ENCODE results near the gene MPLKIP. TPM values are rescaled to one million over a fixed set of nuclear protein-coding genes. Genes with fewer than 3 reads are reported as not detected.
A peak's percentile ranks its signal among the peaks of the same experiment; 100 is the strongest.
"Not testable (repeated sequence)": the region's sequence is repeated elsewhere in the genome, so short reads cannot be mapped to it uniquely, and the experiment has no call there.

Gene MPLKIP
- total RNA-seq, 1 donor from 2014 or later, result 3.1 TPM

DNA sequence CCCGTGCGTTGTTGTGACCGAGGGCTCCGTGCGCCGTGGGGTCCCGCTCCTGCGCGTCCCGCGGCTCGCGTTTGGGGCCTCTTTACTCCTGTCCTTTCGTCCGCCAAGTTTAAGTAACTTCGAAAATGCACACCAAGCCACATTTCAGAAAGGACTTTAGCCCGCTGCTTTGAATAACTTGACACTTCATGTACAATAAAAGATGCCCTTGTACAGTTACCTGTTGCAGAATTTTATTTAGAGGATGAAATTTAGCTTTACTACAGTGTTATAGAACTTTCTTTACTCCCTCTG lies 842 bp upstream of the MPLKIP start:
- peak overlapping the region; percentile 73 to 98 (median 96) for H3K4me3 ChIP-seq (ENCODE audit: low read length in 3 of 3)
- peaks cover 0 to 3% (median 3%) of the 10 kb centered on the region in 3 donors for H3K36me3 ChIP-seq (ENCODE audit: control insufficient read depth in 3 of 3, insufficient read depth in 3 of 3, low read length in 3 of 3)
- H3K27ac ChIP-seq (ENCODE audit: low read depth, low read length), result peak overlapping the region; percentile 80
- H3K9ac ChIP-seq (ENCODE audit: low read depth in 1 of 3, low read length in 3 of 3), result peak overlapping the region; percentile 93 to 98 (median 98)
- H3K27me3 ChIP-seq (ENCODE audit: control insufficient read depth in 3 of 3, insufficient read depth in 3 of 3, low read length in 3 of 3), result no peaks in the 10 kb centered on the region
- H3K4me1 ChIP-seq (ENCODE audit: control insufficient read depth in 3 of 3, insufficient read depth in 3 of 3, low read length in 3 of 3), result peaks cover 9 to 15% (median 13%) of the 10 kb centered on the region in 3 donors
- no peaks in the 10 kb centered on the region for H3K9me3 ChIP-seq (ENCODE audit: control insufficient read depth in 3 of 3, low read length in 3 of 3)

DNA sequence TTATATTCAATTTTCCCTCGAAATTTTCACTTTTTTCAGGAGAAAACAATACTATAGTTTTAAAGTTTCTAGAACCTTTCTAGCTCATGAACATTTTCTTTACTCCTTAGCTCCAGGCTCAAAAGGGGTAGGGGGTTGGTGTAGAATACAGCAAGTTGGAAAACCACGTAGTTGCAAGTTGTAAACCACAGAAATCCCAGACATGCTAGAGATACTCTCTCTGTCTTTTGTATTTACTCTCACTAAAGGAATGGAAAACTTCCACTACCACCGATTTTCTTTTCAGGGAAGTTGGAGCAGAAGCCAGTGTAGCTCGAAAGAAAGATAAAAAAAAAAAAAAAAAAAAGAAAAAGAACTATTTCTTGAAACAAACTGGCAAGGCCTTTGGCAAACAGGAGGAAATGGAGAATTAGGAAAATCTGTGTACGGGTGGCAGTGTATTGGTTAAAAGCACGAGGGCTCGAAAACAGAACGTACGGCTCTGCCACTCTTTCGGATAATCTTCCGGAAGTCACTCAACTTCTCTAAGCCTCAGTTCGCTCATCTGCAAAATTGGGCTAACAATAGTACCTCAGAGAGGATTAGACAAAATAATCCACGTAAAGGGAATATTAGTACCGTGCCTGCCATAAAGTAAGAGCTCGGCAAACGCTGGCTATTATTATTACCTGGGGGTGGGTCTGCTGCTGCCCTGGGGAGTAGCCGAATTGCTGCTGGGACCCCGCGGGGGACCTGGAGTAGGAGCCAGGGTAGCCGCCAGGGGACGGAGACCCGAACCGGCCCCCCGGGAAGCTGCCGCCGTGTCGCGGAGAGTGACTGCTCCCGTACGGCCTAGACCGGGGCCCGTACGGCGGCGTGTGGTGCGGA lies 628 bp downstream of the MPLKIP start:
- Histone ChIP-seq H3K9me3 (ENCODE audit: control insufficient read depth in 3 of 3, low read length in 3 of 3) (no peaks in the 10 kb centered on the region), H3K4me3 (ENCODE audit: low read length in 3 of 3) (peak overlapping the region; percentile 73 to 98 (median 96)), H3K27ac (ENCODE audit: low read depth, low read length) (peak overlapping the region; percentile 80), H3K4me1 (ENCODE audit: control insufficient read depth in 3 of 3, insufficient read depth in 3 of 3, low read length in 3 of 3) (peaks cover 9 to 16% (median 15%) of the 10 kb centered on the region in 3 donors), H3K9ac (ENCODE audit: low read depth in 1 of 3, low read length in 3 of 3) (peak overlapping the region; percentile 98), H3K27me3 (ENCODE audit: control insufficient read depth in 3 of 3, insufficient read depth in 3 of 3, low read length in 3 of 3) (no peaks in the 10 kb centered on the region), H3K36me3 (ENCODE audit: control insufficient read depth in 3 of 3, insufficient read depth in 3 of 3, low read length in 3 of 3) (peaks cover 0 to 3% (median 3%) of the 10 kb centered on the region in 3 donors)

DNA sequence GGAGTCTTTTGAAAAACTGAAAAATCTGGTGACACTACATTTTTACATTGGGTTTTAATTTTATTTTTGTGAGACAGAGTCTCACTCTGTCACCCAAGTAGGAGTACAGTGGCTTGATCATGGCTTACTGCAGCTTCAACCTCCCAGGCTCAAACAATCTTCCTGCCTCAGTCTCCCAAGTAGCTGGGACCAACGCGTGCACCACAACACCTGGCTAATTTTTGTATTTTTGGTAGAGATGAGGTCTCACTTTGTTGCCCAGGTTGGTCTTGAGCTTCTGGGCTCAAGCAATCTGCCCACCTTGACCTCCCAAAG lies 11.5 kb downstream of the MPLKIP start:
- no peak overlapping the region for H3K9ac ChIP-seq (ENCODE audit: low read depth in 1 of 3, low read length in 3 of 3)
- no peaks in the 10 kb centered on the region for H3K27me3 ChIP-seq (ENCODE audit: control insufficient read depth in 3 of 3, insufficient read depth in 3 of 3, low read length in 3 of 3)
- no peak overlapping the region for H3K4me3 ChIP-seq (ENCODE audit: low read length in 3 of 3)
- H3K4me1 ChIP-seq (ENCODE audit: control insufficient read depth in 3 of 3, insufficient read depth in 3 of 3, low read length in 3 of 3), result no peaks in the 10 kb centered on the region
- no peak overlapping the region for H3K27ac ChIP-seq (ENCODE audit: low read depth, low read length)
- no peaks in the 10 kb centered on the region for H3K9me3 ChIP-seq (ENCODE audit: control insufficient read depth in 3 of 3, low read length in 3 of 3)
- H3K36me3 ChIP-seq (ENCODE audit: control insufficient read depth in 3 of 3, insufficient read depth in 3 of 3, low read length in 3 of 3), result no peaks in the 10 kb centered on the region

DNA sequence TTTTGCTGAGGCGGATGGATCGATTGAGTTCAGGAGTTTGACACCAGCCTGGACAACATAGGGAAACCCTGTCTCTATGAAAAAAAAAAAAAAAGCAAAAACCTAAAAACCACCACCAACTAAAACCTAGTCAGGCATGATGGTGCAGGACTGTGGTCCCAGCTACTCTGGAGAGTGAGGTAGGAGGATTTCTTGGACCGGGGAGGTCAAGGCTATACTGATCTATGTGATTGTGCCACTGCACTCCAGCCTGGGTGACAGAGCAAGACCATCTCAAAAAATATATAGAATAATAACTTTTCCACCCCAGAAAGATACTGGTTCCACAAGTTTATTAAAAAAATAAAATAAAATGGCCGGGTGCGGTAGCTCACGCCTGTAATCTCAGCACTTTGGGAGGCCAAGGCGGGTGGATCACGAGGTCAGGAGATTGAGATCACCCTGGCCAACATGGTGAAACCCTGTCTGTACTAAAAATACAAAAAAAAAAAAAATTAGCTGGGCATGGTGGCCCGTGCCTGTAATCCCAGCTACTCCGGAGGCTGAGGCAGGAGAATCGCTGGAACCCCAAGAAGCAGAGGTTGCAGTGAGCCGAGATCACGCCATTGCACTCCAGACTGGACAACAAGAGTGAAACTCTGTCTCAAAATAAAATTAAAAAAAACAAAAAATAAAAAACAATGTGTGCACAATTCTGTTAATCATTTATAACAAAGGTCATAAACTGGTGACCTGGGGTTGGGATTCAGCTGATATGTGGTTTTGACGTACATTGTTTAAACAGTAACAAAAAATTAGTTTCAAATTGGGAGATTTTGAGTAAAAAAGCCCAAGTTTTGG lies 12.1 kb downstream of the MPLKIP start:
- H3K27me3 ChIP-seq (ENCODE audit: control insufficient read depth in 3 of 3, insufficient read depth in 3 of 3, low read length in 3 of 3); H3K27ac ChIP-seq (ENCODE audit: low read depth, low read length); H3K4me1 ChIP-seq (ENCODE audit: control insufficient read depth in 3 of 3, insufficient read depth in 3 of 3, low read length in 3 of 3); H3K9ac ChIP-seq (ENCODE audit: low read depth in 1 of 3, low read length in 3 of 3); H3K36me3 ChIP-seq (ENCODE audit: control insufficient read depth in 3 of 3, insufficient read depth in 3 of 3, low read length in 3 of 3); H3K9me3 ChIP-seq (ENCODE audit: control insufficient read depth in 3 of 3, low read length in 3 of 3); H3K4me3 ChIP-seq (ENCODE audit: low read length in 3 of 3): not testable (repeated sequence)

DNA sequence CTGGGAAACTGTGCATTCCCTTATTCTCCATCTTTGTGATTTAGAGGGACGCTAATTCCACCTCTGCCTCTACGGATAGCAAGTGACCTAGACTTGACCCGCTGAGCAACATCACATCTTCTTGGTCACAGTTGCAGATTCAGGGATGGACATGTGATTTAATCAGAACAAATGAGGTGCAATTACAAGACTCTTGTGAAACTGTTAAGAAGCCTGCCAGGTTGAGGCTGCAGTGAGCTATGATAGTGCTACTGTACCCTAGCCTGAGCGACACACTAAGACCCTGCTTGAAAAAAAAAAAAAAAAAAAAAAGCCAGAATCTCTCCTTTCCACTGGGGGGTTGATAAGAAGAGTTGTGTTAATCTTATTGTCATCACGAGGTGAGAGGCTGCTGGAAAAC lies 14.4 kb downstream of the MPLKIP start:
- Histone ChIP-seq H3K9me3 (ENCODE audit: control insufficient read depth in 3 of 3, low read length in 3 of 3) (no peaks in the 10 kb centered on the region), H3K9ac (ENCODE audit: low read depth in 1 of 3, low read length in 3 of 3) (no peak overlapping the region), H3K27ac (ENCODE audit: low read depth, low read length) (no peak overlapping the region), H3K36me3 (ENCODE audit: control insufficient read depth in 3 of 3, insufficient read depth in 3 of 3, low read length in 3 of 3) (no peaks in the 10 kb centered on the region), H3K27me3 (ENCODE audit: control insufficient read depth in 3 of 3, insufficient read depth in 3 of 3, low read length in 3 of 3) (no peaks in the 10 kb centered on the region), H3K4me3 (ENCODE audit: low read length in 3 of 3) (no peak overlapping the region), H3K4me1 (ENCODE audit: control insufficient read depth in 3 of 3, insufficient read depth in 3 of 3, low read length in 3 of 3) (no peaks in the 10 kb centered on the region)

DNA sequence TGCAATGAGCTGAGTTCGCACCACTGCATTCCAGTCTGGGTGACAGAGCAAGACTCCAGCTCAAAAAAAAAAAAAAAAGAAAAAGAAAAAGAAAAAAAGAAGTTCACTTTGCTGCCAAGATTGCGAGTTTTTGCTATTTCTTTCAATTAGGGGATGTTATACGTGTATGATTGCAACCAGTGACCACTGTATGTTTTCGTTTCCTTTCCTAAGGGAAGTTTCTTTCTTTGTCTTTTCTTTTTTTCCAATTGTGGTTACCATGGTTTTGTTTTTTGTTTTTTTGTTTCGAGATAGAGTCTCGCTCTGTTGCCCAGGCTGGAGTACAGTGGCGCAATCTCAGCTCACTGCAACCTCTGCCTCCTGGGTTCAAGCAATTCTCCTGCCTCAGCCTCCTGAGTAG lies 16.2 kb downstream of the MPLKIP start:
- not testable (repeated sequence) for H3K9ac ChIP-seq (ENCODE audit: low read depth in 1 of 3, low read length in 3 of 3); H3K36me3 ChIP-seq (ENCODE audit: control insufficient read depth in 3 of 3, insufficient read depth in 3 of 3, low read length in 3 of 3); H3K9me3 ChIP-seq (ENCODE audit: control insufficient read depth in 3 of 3, low read length in 3 of 3); H3K27ac ChIP-seq (ENCODE audit: low read depth, low read length); H3K27me3 ChIP-seq (ENCODE audit: control insufficient read depth in 3 of 3, insufficient read depth in 3 of 3, low read length in 3 of 3); H3K4me3 ChIP-seq (ENCODE audit: low read length in 3 of 3); H3K4me1 ChIP-seq (ENCODE audit: control insufficient read depth in 3 of 3, insufficient read depth in 3 of 3, low read length in 3 of 3)

DNA sequence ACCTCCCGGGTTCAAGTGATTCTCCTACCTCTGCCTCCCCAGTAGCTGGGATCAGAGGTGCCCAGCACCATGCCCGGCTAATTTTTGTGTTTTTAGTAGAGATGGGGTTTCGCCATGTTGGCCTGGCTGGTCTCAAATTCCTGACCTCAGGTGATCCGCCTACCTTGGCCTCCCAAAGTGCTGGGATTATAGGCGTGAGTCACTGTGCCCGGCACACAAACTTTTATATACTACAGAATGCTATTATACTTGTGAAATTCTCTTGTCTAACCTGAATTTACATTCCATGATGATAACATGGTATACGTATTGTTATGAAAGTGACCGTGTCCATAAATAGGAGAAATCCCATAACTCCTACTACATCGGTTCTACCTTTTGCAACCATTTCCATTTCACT lies 17.2 kb downstream of the MPLKIP start:
- H3K27me3 ChIP-seq (ENCODE audit: control insufficient read depth in 3 of 3, insufficient read depth in 3 of 3, low read length in 3 of 3); H3K9ac ChIP-seq (ENCODE audit: low read depth in 1 of 3, low read length in 3 of 3); H3K4me1 ChIP-seq (ENCODE audit: control insufficient read depth in 3 of 3, insufficient read depth in 3 of 3, low read length in 3 of 3); H3K9me3 ChIP-seq (ENCODE audit: control insufficient read depth in 3 of 3, low read length in 3 of 3); H3K36me3 ChIP-seq (ENCODE audit: control insufficient read depth in 3 of 3, insufficient read depth in 3 of 3, low read length in 3 of 3); H3K4me3 ChIP-seq (ENCODE audit: low read length in 3 of 3); H3K27ac ChIP-seq (ENCODE audit: low read depth, low read length): not testable (repeated sequence)

DNA sequence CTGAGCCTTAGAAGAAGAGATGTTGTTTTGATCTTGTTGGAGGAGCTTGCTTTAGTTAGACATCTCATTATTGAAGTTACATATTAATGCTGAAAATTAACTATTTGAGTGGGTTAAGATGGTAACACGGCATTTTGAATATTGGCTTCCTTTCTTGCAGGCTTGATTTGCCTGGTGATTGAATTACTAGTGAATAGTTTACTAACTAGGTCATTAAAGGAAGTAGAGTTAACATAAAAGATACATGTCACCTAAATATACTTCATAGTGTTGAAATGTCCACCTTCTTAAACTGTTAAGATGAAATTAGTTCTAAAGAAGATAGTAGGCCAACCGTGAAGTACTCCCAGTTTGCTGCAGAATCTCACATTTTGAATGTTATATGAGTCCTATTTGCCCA lies 18.5 kb downstream of the MPLKIP start:
- H3K9ac ChIP-seq (ENCODE audit: low read depth in 1 of 3, low read length in 3 of 3), result no peak overlapping the region
- H3K4me3 ChIP-seq (ENCODE audit: low read length in 3 of 3), result no peak overlapping the region
- H3K27me3 ChIP-seq (ENCODE audit: control insufficient read depth in 3 of 3, insufficient read depth in 3 of 3, low read length in 3 of 3), result no peaks in the 10 kb centered on the region
- H3K4me1 ChIP-seq (ENCODE audit: control insufficient read depth in 3 of 3, insufficient read depth in 3 of 3, low read length in 3 of 3), result no peaks in the 10 kb centered on the region
- no peaks in the 10 kb centered on the region for H3K36me3 ChIP-seq (ENCODE audit: control insufficient read depth in 3 of 3, insufficient read depth in 3 of 3, low read length in 3 of 3)
- peaks cover 0 to 5% (median 3%) of the 10 kb centered on the region in 3 donors for H3K9me3 ChIP-seq (ENCODE audit: control insufficient read depth in 3 of 3, low read length in 3 of 3)
- no peak overlapping the region for H3K27ac ChIP-seq (ENCODE audit: low read depth, low read length)

DNA sequence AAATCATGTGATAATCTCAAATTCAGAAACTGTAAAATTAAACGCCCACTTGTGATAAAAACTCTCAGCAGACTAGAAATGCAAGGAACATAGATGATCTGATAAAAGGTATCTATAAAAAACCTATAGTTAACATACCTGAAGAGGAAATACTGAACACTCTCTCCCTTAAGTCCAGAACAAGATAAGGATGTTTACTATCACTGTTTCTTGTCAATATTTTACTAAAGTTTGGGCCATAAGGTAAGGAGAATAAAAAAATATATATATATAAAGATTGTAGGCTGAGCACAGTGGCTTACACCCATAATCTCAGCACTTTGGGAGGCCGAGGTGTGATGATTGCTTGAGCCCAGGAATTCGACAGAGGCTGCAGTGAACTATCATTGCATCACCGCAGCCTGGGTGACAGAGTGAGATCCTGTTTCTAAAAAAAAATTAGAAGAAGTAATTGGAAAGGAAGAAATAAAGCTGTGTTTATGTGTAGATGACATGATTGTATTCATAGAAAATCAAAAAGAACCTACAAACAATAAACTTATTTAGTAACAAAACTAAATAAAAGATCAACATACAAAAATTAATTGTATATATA lies 28.4 kb downstream of the MPLKIP start:
- H3K4me1 ChIP-seq (ENCODE audit: control insufficient read depth in 3 of 3, insufficient read depth in 3 of 3, low read length in 3 of 3), result no peaks in the 10 kb centered on the region
- no peaks in the 10 kb centered on the region for H3K9me3 ChIP-seq (ENCODE audit: control insufficient read depth in 3 of 3, low read length in 3 of 3)
- no peak overlapping the region for H3K4me3 ChIP-seq (ENCODE audit: low read length in 3 of 3)
- no peaks in the 10 kb centered on the region for H3K27me3 ChIP-seq (ENCODE audit: control insufficient read depth in 3 of 3, insufficient read depth in 3 of 3, low read length in 3 of 3)
- H3K27ac ChIP-seq (ENCODE audit: low read depth, low read length), result no peak overlapping the region
- no peak overlapping the region for H3K9ac ChIP-seq (ENCODE audit: low read depth in 1 of 3, low read length in 3 of 3)
- H3K36me3 ChIP-seq (ENCODE audit: control insufficient read depth in 3 of 3, insufficient read depth in 3 of 3, low read length in 3 of 3), result no peaks in the 10 kb centered on the region

DNA sequence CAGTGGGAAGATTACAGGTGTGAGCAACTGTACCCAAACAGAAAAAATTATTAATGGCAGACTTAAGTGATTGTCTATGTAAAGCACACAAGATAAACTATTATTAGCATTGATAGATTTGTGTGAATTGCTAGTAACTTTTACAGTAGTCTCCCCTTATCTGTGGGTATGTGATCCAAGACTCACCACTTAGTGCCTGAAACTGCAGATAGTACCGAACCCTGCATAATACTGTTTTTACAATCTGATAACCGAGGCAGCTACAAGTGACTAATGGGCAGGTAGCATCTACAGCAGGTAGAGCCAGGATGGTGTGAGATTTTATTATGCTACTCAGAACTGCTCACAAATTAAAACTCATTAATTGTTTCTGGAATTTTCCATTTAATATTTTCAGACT lies 31.5 kb downstream of the MPLKIP start:
- Histone ChIP-seq H3K36me3 (ENCODE audit: control insufficient read depth in 3 of 3, insufficient read depth in 3 of 3, low read length in 3 of 3) (no peaks in the 10 kb centered on the region), H3K4me3 (ENCODE audit: low read length in 3 of 3) (no peak overlapping the region), H3K27ac (ENCODE audit: low read depth, low read length) (no peak overlapping the region), H3K9ac (ENCODE audit: low read depth in 1 of 3, low read length in 3 of 3) (no peak overlapping the region), H3K9me3 (ENCODE audit: control insufficient read depth in 3 of 3, low read length in 3 of 3) (no peaks in the 10 kb centered on the region), H3K4me1 (ENCODE audit: control insufficient read depth in 3 of 3, insufficient read depth in 3 of 3, low read length in 3 of 3) (peaks cover 0 to under 1% (median 0%) of the 10 kb centered on the region in 3 donors), H3K27me3 (ENCODE audit: control insufficient read depth in 3 of 3, insufficient read depth in 3 of 3, low read length in 3 of 3) (no peaks in the 10 kb centered on the region)
